Esophagus muscularis mucosa (tissue), 4 donors: ENCODE data around the gene SYNGAP1.
"Not testable (repeated sequence)": the region's sequence is repeated elsewhere in the genome, so short reads cannot be mapped to it uniquely, and the experiment has no call there.

Experiments
- CTCF ChIP-seq, 3 experiments: fragments of 200-600 bp in 2 of 3; fragments of 450-650 bp in 1 of 3; sonication (generic) in 2 of 3; IDR thresholded peaks; one replicate each; pipeline ENCODE4 v1.5.1; 2017 to 2019; ENCODE audit warnings: antibody characterized with exemption in 3 of 3, mild to moderate bottlenecking in 2 of 3, moderate library complexity in 1 of 3
- EP300 ChIP-seq: sonication (generic); formaldehyde crosslinking; IDR thresholded peaks from one replicate; pipeline ENCODE4 v1.6.1; 2017; ENCODE audit warnings: antibody characterized with exemption
- POLR2A ChIP-seq: fragments of 450-650 bp; IDR thresholded peaks from one replicate; pipeline ENCODE4 v1.6.1; 2017; ENCODE audit warnings: antibody characterized with exemption, moderate library complexity, mild to moderate bottlenecking, low read depth

GRCh38 chr6:33484673-33485262 is 64.9 kb downstream of the SYNGAP1 start:
- TF ChIP-seq POLR2A; CTCF (IDR thresholded peaks at IDR 0.05); EP300: not testable (repeated sequence)
